PFSK-1 (cell line): ENCODE measurements around the gene TNC.

ENCODE experiments used
- POLR2AphosphoS5 ChIP-seq: IDR thresholded peaks from 2 replicates; pipeline ENCODE4 v1.6.1; 2012; ENCODE audit warnings: low read depth, mild to moderate bottlenecking, control low read depth, low read length, moderate library complexity
- TAF1 ChIP-seq: IDR thresholded peaks from 2 replicates; pipeline ENCODE4 v1.6.1; 2012; ENCODE audit warnings: low read length, control low read depth, borderline replicate concordance; ENCODE audit not compliant: insufficient read depth

- TF ChIP-seq POLR2AphosphoS5, result no peak
- no peak for TF ChIP-seq TAF1
These were observed 2.0 kb downstream of the TNC start for GRCh38 chr9:115115924-115116323.
